H1 (cell line): ENCODE results near the gene NEDD8. TPM values are rescaled to one million over a fixed set of nuclear protein-coding genes. Genes with fewer than 3 reads are reported as not detected.

ENCODE experiments used
- CTCF ChIA-PET: fragments of 300-600 bp; sonication (Branson Sonifier 250); formaldehyde crosslinking; loops from one replicate; lab custom pipeline; 2021; ENCODE audit not compliant: partially characterized antibody; lab: Charles Lee
- POLR2A ChIA-PET: fragments of 300-600 bp; sonication (Branson Sonifier 250); formaldehyde crosslinking; loops from one replicate; lab custom pipeline; 2021; ENCODE audit warnings: inconsistent platforms; ENCODE audit not compliant: partially characterized antibody; lab: Charles Lee
- DNase-seq, 2 experiments: peaks; one replicate each; pipeline versions ENCODE4 v3.0.0 to v3.0.0-alpha.2; 2010 to 2022; ENCODE audit warnings: low spot score in 2 of 2, low read depth in 1 of 2, mixed read lengths in 1 of 2
- FAIRE-seq: peaks from 2 replicates; lab custom pipeline; 2011; peaks lifted over from hg19 to GRCh38; lab: Jason Lieb, UNC
- H2AFZ ChIP-seq: 2 replicates; pipeline ENCODE4 v1.8.1; 2012; ENCODE audit warnings: low read length, inconsistent platforms
- H2AK5ac ChIP-seq: 2 replicates; pipeline ENCODE4 v1.6.1; 2013; ENCODE audit warnings: low read depth, low read length
- H2BK120ac ChIP-seq: replicated peaks from 2 replicates; pipeline ENCODE3; 2013; ENCODE audit warnings: low read depth, low read length, inconsistent platforms
- H2BK12ac ChIP-seq: 2 replicates; pipeline ENCODE4 v1.6.1; 2013; ENCODE audit warnings: low read depth, low read length
- H2BK15ac ChIP-seq: 2 replicates; pipeline ENCODE4 v1.6.1; 2013; ENCODE audit warnings: low read length
- H2BK20ac ChIP-seq: 2 replicates; pipeline ENCODE4 v1.6.1; 2013; ENCODE audit warnings: low read length
- H2BK5ac ChIP-seq: 2 replicates; pipeline ENCODE4 v1.6.1; 2013; ENCODE audit warnings: low read depth, low read length
- H3K14ac ChIP-seq: 2 replicates; pipeline ENCODE4 v1.6.1; 2013; ENCODE audit warnings: inconsistent platforms; ENCODE audit not compliant: insufficient read length
- H3K18ac ChIP-seq: 2 replicates; pipeline ENCODE4 v1.6.1; 2013; ENCODE audit warnings: low read length; ENCODE audit errors: extremely low read depth
- H3K23ac ChIP-seq: 2 replicates; pipeline ENCODE4 v1.6.1; 2013; ENCODE audit warnings: inconsistent platforms; ENCODE audit not compliant: insufficient read length
- H3K23me2 ChIP-seq: 2 replicates; pipeline ENCODE4 v1.6.1; 2013; ENCODE audit warnings: low read depth, low read length
- H3K27ac ChIP-seq: 2 replicates; pipeline ENCODE4 v1.6.1; 2011; ENCODE audit warnings: low read depth, low read length, inconsistent platforms
- H3K27me3 ChIP-seq, 4 experiments: replicated peaks in 1 of 4; 1 replicate in 1 of 4; 2 replicates in 3 of 4; pipeline versions ENCODE4 v1.6.1 to v1.8.1; 2011 to 2013; ENCODE audit warnings: low read length in 3 of 4, mild to moderate bottlenecking in 3 of 4, inconsistent platforms in 2 of 4, mixed read lengths in 2 of 4, moderate library complexity in 1 of 4; ENCODE audit not compliant: control insufficient read depth in 3 of 4, insufficient read depth in 3 of 4; ENCODE audit errors: extremely low read depth in 1 of 4
- H3K36me3 ChIP-seq, 4 experiments: 2 replicates each; pipeline versions ENCODE4 v1.6.1 to v1.8.1; 2011 to 2013; ENCODE audit warnings: mild to moderate bottlenecking in 4 of 4, low read length in 3 of 4, moderate library complexity in 2 of 4, control low read depth in 1 of 4, inconsistent platforms in 1 of 4; ENCODE audit not compliant: insufficient read depth in 4 of 4, control insufficient read depth in 2 of 4
- H3K4ac ChIP-seq: replicated peaks from 2 replicates; pipeline ENCODE3; 2013; ENCODE audit warnings: low read length, low read depth, mixed read lengths, inconsistent platforms; ENCODE audit not compliant: insufficient read length
- H3K4me1 ChIP-seq, 4 experiments: replicated peaks in 1 of 4; 1 replicate in 1 of 4; 2 replicates in 3 of 4; pipeline versions ENCODE4 v1.6.1 to v1.8.1; 2011 to 2013; ENCODE audit warnings: low read length in 3 of 4, inconsistent platforms in 2 of 4, mixed read lengths in 1 of 4; ENCODE audit not compliant: insufficient read depth in 4 of 4, control insufficient read depth in 3 of 4
- H3K4me2 ChIP-seq, 2 experiments: 2 replicates each; pipeline versions ENCODE4 v1.6.1 to v1.8.1; 2011 to 2013; ENCODE audit warnings: low read depth in 2 of 2, low read length in 2 of 2, control low read depth in 1 of 2, inconsistent platforms in 1 of 2, mild to moderate bottlenecking in 1 of 2; ENCODE audit not compliant: insufficient read depth in 1 of 2
- H3K4me3 ChIP-seq, 4 experiments: fragments of 200-600, 300-600 bp in 1 of 4; sonication (generic), shearing (Covaris generic), sonication (Bioruptor Twin) in 1 of 4; 2 replicates each; pipeline versions ENCODE4 v1.5.1 to v1.8.1; 2011 to 2016; ENCODE audit warnings: low read length in 4 of 4, low read depth in 3 of 4, control low read depth in 2 of 4, inconsistent platforms in 2 of 4, mild to moderate bottlenecking in 2 of 4, mixed read lengths in 1 of 4, moderate library complexity in 1 of 4; ENCODE audit not compliant: insufficient read depth in 2 of 4; ENCODE audit errors: extremely low read depth in 1 of 4
- H3K56ac ChIP-seq: replicated peaks from 2 replicates; pipeline ENCODE3; 2013; ENCODE audit warnings: low read depth, mild to moderate bottlenecking, mixed read lengths, low read length, inconsistent platforms; ENCODE audit not compliant: insufficient read length
- H3K79me1 ChIP-seq: 2 replicates; pipeline ENCODE4 v1.6.1; 2013; ENCODE audit warnings: low read depth, low read length, control low read depth
- H3K79me2 ChIP-seq, 2 experiments: 2 replicates each; pipeline versions ENCODE4 v1.6.1 to v1.8.1; 2012 to 2013; ENCODE audit warnings: low read length in 2 of 2, mild to moderate bottlenecking in 2 of 2, inconsistent platforms in 1 of 2; ENCODE audit not compliant: insufficient read depth in 2 of 2, control insufficient read depth in 1 of 2
- H3K9ac ChIP-seq, 4 experiments: replicated peaks in 1 of 4; 1 replicate in 1 of 4; 2 replicates in 3 of 4; pipeline versions ENCODE4 v1.6.1 to v1.8.1; 2011 to 2013; ENCODE audit warnings: low read depth in 3 of 4, low read length in 3 of 4, control low read depth in 2 of 4, mild to moderate bottlenecking in 2 of 4, moderate library complexity in 2 of 4, inconsistent platforms in 1 of 4; ENCODE audit errors: extremely low read depth in 1 of 4
- H3K9me3 ChIP-seq, 2 experiments: 2 replicates each; pipeline versions ENCODE4 v1.6.1 to v1.8.1; 2012 to 2013; ENCODE audit warnings: mild to moderate bottlenecking in 2 of 2, moderate library complexity in 2 of 2, control low read depth in 1 of 2, inconsistent platforms in 1 of 2, low read depth in 1 of 2, low read length in 1 of 2, mixed read lengths in 1 of 2; ENCODE audit not compliant: insufficient read depth in 2 of 2
- H4K20me1 ChIP-seq, 2 experiments: replicated peaks in 1 of 2; 2 replicates each; pipeline versions ENCODE3 to v1.8.1; 2011 to 2013; ENCODE audit warnings: inconsistent platforms in 2 of 2, low read length in 2 of 2, mild to moderate bottlenecking in 1 of 2; ENCODE audit not compliant: insufficient read depth in 2 of 2, control insufficient read depth in 1 of 2
- H4K5ac ChIP-seq: 2 replicates; pipeline ENCODE4 v1.6.1; 2013; ENCODE audit warnings: low read length, low read depth, mixed read lengths, inconsistent platforms; ENCODE audit not compliant: insufficient read length
- H4K8ac ChIP-seq: 2 replicates; pipeline ENCODE4 v1.8.0; 2013; ENCODE audit warnings: mild to moderate bottlenecking, moderate library complexity, low read length, inconsistent platforms; ENCODE audit not compliant: insufficient read depth; ENCODE audit errors: extremely low read depth
- H4K91ac ChIP-seq: replicated peaks from 2 replicates; pipeline ENCODE3; 2013; ENCODE audit warnings: low read length, mixed read lengths, inconsistent platforms; ENCODE audit not compliant: insufficient read length
- GTF2F1 ChIP-seq: IDR thresholded peaks from 2 replicates; pipeline ENCODE4 v1.6.1; 2012; ENCODE audit warnings: low read depth, low read length, improper control_type of control experiment, borderline replicate concordance
- SUZ12 ChIP-seq: fragments of 200-600 bp; sonication (generic); IDR thresholded peaks from 2 replicates; pipeline ENCODE4 v1.6.1; 2012; ENCODE audit warnings: mild to moderate bottlenecking, inconsistent platforms, low read length, moderate library complexity, mixed read lengths
- USF2 ChIP-seq: IDR thresholded peaks from 2 replicates; pipeline ENCODE4 v1.6.1; 2011; ENCODE audit warnings: low read length, improper control_type of control experiment
- WGBS, 2 experiments: shearing (Covaris generic) in 1 of 2; methylation state at CpG; one replicate each; pipeline versions ENCODE4 v1.1.6 to v1.1.7; 2013 to 2015; ENCODE audit warnings: low lambda C conversion rate in 2 of 2, mixed read lengths in 2 of 2, inconsistent platforms in 1 of 2, low coverage in 1 of 2, missing lambda C conversion rate in 1 of 2; ENCODE audit not compliant: insufficient replicate concordance in 2 of 2, insufficient coverage in 1 of 2, insufficient read length in 1 of 2; ENCODE audit errors: extremely low coverage in 1 of 2, missing lambda C conversion rate in 1 of 2; 5-methylcytosine and 5-hydroxymethylcytosine counted together
- polyA plus RNA-seq, 7 experiments: library from polyadenylated mRNA; depleted of rRNA in 3 of 7; stranded (reverse) in 5 of 7; unstranded in 2 of 7; fragments of >200 nt in 5 of 7; fragments of 200-250 nt in 2 of 7; gene quantifications; 1 replicate in 5 of 7; 2 replicates in 1 of 7; 4 replicates in 1 of 7; pipeline versions ENCODE4 v1.2.1 to v1.2.3, GENCODE V29; 2011 to 2013; ENCODE audit warnings: missing spikeins in 2 of 7, mixed read lengths in 2 of 7
- total RNA-seq: library from RNA; stranded (reverse); fragmentation: NEBNext Ultra II Directional; extraction: Animal tissue kit (Norgen Biotek cat#: 25700); gene quantifications from 2 replicates; pipeline ENCODE4 v1.2.1, GENCODE V29; 2021

NEDD8 gene
- total and polyA plus RNA-seq, 2 of the 8 experiments (the other 6 are each of a cell fraction or from before 2014, with no cell fraction given), result 253 to 317 TPM

DNA sequence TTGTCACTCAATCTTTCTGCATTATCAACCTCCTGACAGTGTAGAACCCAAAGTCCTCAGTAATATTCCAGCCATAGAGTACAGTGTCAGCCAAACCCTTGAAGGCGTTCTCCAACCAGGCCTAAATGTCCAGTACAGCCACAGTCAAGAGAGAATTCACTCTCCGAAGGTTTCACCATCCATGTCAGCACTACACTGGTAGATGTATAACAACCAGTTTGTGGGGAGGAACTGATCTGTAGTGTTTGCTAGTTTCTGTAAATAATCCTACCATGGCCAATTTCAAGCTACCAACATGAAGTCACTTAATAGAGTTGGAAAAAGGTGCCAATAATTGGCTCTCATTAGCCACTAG is 15.8 kb downstream of the NEDD8 start:
- no peak overlapping the region for H4K91ac ChIP-seq
- no peak overlapping the region for H3K14ac ChIP-seq
- ChIA-PET CTCF (interaction anchor here (0.5 to 2.1 kb wide), 15 partner anchors 8 to 1914 kb away, joined by 3 to 7 read pairs (median 3); partner anchors contain the start of genes CIDEB, TINF2 and TM9SF1), POLR2A (interaction anchor here (0.8 to 11.1 kb wide), 17 partner anchors 8 to 92 kb away, joined by 3 to 119 read pairs (median 5); partner anchors contain the start of genes IPO4, RABGGTA, TINF2 and TM9SF1)
- peaks cover 0 to 7% (median 5%) of the 10 kb centered on the region in 4 experiments; a peak in 6 of 8 replicates for H3K36me3 ChIP-seq
- no peak for DNase-seq
- H3K56ac ChIP-seq, result no peak overlapping the region
- H4K20me1 ChIP-seq, result peaks cover 0 to 1% of the 10 kb centered on the region in 2 experiments
- H3K27ac ChIP-seq, result no peak overlapping the region
- peak overlapping the region; percentile 70 to 86; a peak in 2 of 4 replicates for H3K4me2 ChIP-seq
- no peaks in the 10 kb centered on the region for H3K79me1 ChIP-seq
- no peak overlapping the region for H4K5ac ChIP-seq
- H2BK5ac ChIP-seq, result no peak overlapping the region
- H3K18ac ChIP-seq, result no peak overlapping the region
- H2BK12ac ChIP-seq, result no peak overlapping the region
- H2AFZ ChIP-seq, result no peak overlapping the region
- TF ChIP-seq SUZ12 (no peak), USF2 (no peak), GTF2F1 (no peak)
- H3K4me3 ChIP-seq, result peak overlapping the region in 2 of 4 experiments; percentile 77 to 78; a peak in 3 of 8 replicates
- H2BK120ac ChIP-seq, result no peak overlapping the region
- 85% methylated on average over 2 of the region's 2 CpGs; no CpG with 5 or more reads in 1 of the 2 experiments for WGBS, 2 experiments
- H3K9ac ChIP-seq, result no peak overlapping the region
- H2AK5ac ChIP-seq, result no peak overlapping the region
- no peak overlapping the region for H2BK20ac ChIP-seq
- 0 out of 2 replicates have a peak overlapping the region, but pooled peaks have one; percentile 48 for H2BK15ac ChIP-seq
- H4K8ac ChIP-seq, result no peak overlapping the region
- no peaks in the 10 kb centered on the region for H3K27me3 ChIP-seq
- H3K9me3 ChIP-seq, result no peaks in the 10 kb centered on the region
- H3K23me2 ChIP-seq, result peaks cover 8% of the 10 kb centered on the region
- peaks cover 0 to 5% (median 2%) of the 10 kb centered on the region in 4 experiments; a peak in 1 of 7 replicates for H3K4me1 ChIP-seq
- peaks cover 0 to 12% of the 10 kb centered on the region in 2 experiments; a peak in 2 of 4 replicates for H3K79me2 ChIP-seq
- no peak overlapping the region for H3K4ac ChIP-seq
- H3K23ac ChIP-seq, result no peak overlapping the region
- no peak for FAIRE-seq
